WTC11 (cell line): ENCODE results near the gene SLC25A28. TPM values are rescaled to one million over a fixed set of nuclear protein-coding genes. Genes with fewer than 3 reads are reported as not detected.

Experiments used
- ATAC-seq: fragments of 200-7000 bp; cut with Tn5 transposase; 2 replicates; pipeline ENCODE4 v1.10.0; 2021; ENCODE audit warnings: mild to moderate bottlenecking, moderate library complexity
- CTCF ChIA-PET: fragments of 300-600 bp; sonication (Branson Sonifier 250); formaldehyde crosslinking; loops from one replicate; lab custom pipeline; 2021; ENCODE audit warnings: antibody characterized with exemption; lab: Charles Lee
- POLR2A ChIA-PET: fragments of 350-600 bp; sonication (Branson Sonifier 250); formaldehyde crosslinking; loops from one replicate; lab custom pipeline; 2021; ENCODE audit warnings: antibody characterized with exemption; lab: Charles Lee
- DNase-seq: peaks from one replicate; pipeline ENCODE4 v3.0.0; 2021; ENCODE audit warnings: low spot score
- H3K27ac Mint-ChIP-seq: 2 replicates; pipeline ENCODE4 v1.8.0; 2021; ENCODE audit warnings: mixed read lengths
- H3K27me3 Mint-ChIP-seq: 2 replicates; pipeline ENCODE4 v1.8.0; 2021; ENCODE audit warnings: low read depth, mild to moderate bottlenecking, moderate library complexity, mixed read lengths
- H3K36me3 Mint-ChIP-seq: 2 replicates; pipeline ENCODE4 v1.8.0; 2021; ENCODE audit warnings: mixed read lengths
- H3K4me1 Mint-ChIP-seq: 2 replicates; pipeline ENCODE4 v1.8.0; 2022; ENCODE audit warnings: mixed read lengths
- H3K4me3 Mint-ChIP-seq: 2 replicates; pipeline ENCODE4 v1.8.0; 2021; ENCODE audit warnings: mild to moderate bottlenecking, moderate library complexity, mixed read lengths
- H3K9me3 Mint-ChIP-seq: 2 replicates; pipeline ENCODE4 v1.8.0; 2021; ENCODE audit warnings: mixed read lengths
- AFF4 ChIP-seq: sonication (generic); formaldehyde crosslinking; IDR thresholded peaks from 2 replicates; pipeline ENCODE4 v1.8.1; 2023; ENCODE audit warnings: mild to moderate bottlenecking, missing genetic modification reagents, borderline replicate concordance
- ARID4B ChIP-seq: sonication (generic); formaldehyde crosslinking; IDR thresholded peaks from 2 replicates; pipeline ENCODE4 v1.8.0; 2023; ENCODE audit warnings: missing genetic modification reagents, mild to moderate bottlenecking, borderline replicate concordance
- ATF2 ChIP-seq: sonication (generic); formaldehyde crosslinking; IDR thresholded peaks from 2 replicates; pipeline ENCODE4 v1.8.1; 2022; ENCODE audit warnings: low read depth, missing genetic modification reagents, borderline replicate concordance
- CBFB ChIP-seq: sonication (generic); formaldehyde crosslinking; IDR thresholded peaks from 2 replicates; pipeline ENCODE4 v1.8.1; 2022; ENCODE audit warnings: mild to moderate bottlenecking, low read depth, missing genetic modification reagents
- CDX4 ChIP-seq: fragments of 250-450 bp; sonication (Bioruptor Pico); IDR thresholded peaks from 2 replicates; pipeline ENCODE4 v1.9.0; 2021; ENCODE audit warnings: moderate library complexity, mild to moderate bottlenecking, inconsistent platforms, borderline replicate concordance
- CTCF ChIP-seq: fragments of 200-600 bp; IDR thresholded peaks from 2 replicates; pipeline ENCODE4 v1.8.0; 2022; ENCODE audit warnings: antibody characterized with exemption
- ELF4 ChIP-seq: sonication (generic); formaldehyde crosslinking; IDR thresholded peaks from 2 replicates; pipeline ENCODE4 v1.8.1; 2022; ENCODE audit warnings: low read depth, mild to moderate bottlenecking, moderate library complexity, missing genetic modification reagents
- ERG ChIP-seq: fragments of 250-450 bp; sonication (Bioruptor Pico); IDR thresholded peaks from 2 replicates; pipeline ENCODE4 v1.8.0; 2021; ENCODE audit warnings: mild to moderate bottlenecking
- ETV6 ChIP-seq: sonication (generic); formaldehyde crosslinking; IDR thresholded peaks from 2 replicates; pipeline ENCODE4 v1.8.1; 2022; ENCODE audit warnings: mild to moderate bottlenecking, missing genetic modification reagents
- GTF2I ChIP-seq: fragments of 250-450 bp; sonication (Bioruptor Pico); conservative IDR thresholded peaks from 2 replicates; pipeline ENCODE4 v1.4.0; 2021; ENCODE audit warnings: mild to moderate bottlenecking
- IRF2 ChIP-seq: sonication (generic); formaldehyde crosslinking; IDR thresholded peaks from 2 replicates; pipeline ENCODE4 v1.8.0; 2022; ENCODE audit warnings: low read depth, missing genetic modification reagents, borderline replicate concordance
- MYBL2 ChIP-seq: sonication (generic); formaldehyde crosslinking; IDR thresholded peaks from 2 replicates; pipeline ENCODE4 v1.8.1; 2023; ENCODE audit warnings: mild to moderate bottlenecking, moderate library complexity, missing genetic modification reagents
- SMAD3 ChIP-seq: sonication (generic); formaldehyde crosslinking; IDR thresholded peaks from 2 replicates; pipeline ENCODE4 v1.8.0; 2022; ENCODE audit warnings: missing genetic modification reagents, mild to moderate bottlenecking, borderline replicate concordance
- TEAD4 ChIP-seq: sonication (generic); formaldehyde crosslinking; IDR thresholded peaks from 2 replicates; pipeline ENCODE4 v1.8.0; 2022; ENCODE audit warnings: mild to moderate bottlenecking, missing genetic modification reagents
- TP53 ChIP-seq: sonication (generic); formaldehyde crosslinking; IDR thresholded peaks from 2 replicates; pipeline ENCODE4 v1.8.1; 2023; ENCODE audit warnings: mild to moderate bottlenecking, missing genetic modification reagents
- USF1 ChIP-seq: sonication (generic); formaldehyde crosslinking; IDR thresholded peaks from 2 replicates; pipeline ENCODE4 v1.8.0; 2022; ENCODE audit warnings: mild to moderate bottlenecking, missing genetic modification reagents
- ZNF396 ChIP-seq: fragments of 250-450 bp; sonication (Bioruptor Pico); IDR thresholded peaks from 2 replicates; pipeline ENCODE4 v1.8.0; 2021; ENCODE audit warnings: mild to moderate bottlenecking, moderate library complexity, borderline replicate concordance
- total RNA-seq: library from RNA; stranded (reverse); gene quantifications from 3 replicates; pipeline ENCODE4 v1.2.3, GENCODE V29; 2021

SLC25A28 gene
- total RNA-seq, 1 experiment from 2014 or later: 18.2 TPM

- Mint-ChIP-seq H3K27ac (no peak overlapping the region), H3K4me3 (no peak overlapping the region), H3K9me3 (peaks cover 22% of the 10 kb centered on the region), H3K4me1 (no peaks in the 10 kb centered on the region), H3K27me3 (peaks cover 53% of the 10 kb centered on the region), H3K36me3 (no peaks in the 10 kb centered on the region)
- ChIA-PET POLR2A (no interaction called here), CTCF (interaction anchor here (0.7 kb wide), 1 partner anchor 36 kb away, joined by 3 read pairs; no protein-coding TSS in a partner anchor)
- no peak for ATAC-seq
- no peak for DNase-seq
- TF ChIP-seq CTCF (no peak), TEAD4 (CRISPR knock-in tag) (no peak), ATF2 (CRISPR knock-in tag) (no peak), CDX4 (CRISPR knock-in tag) (no peak), ERG (no peak), SMAD3 (CRISPR knock-in tag) (no peak), AFF4 (CRISPR knock-in tag) (no peak), IRF2 (CRISPR knock-in tag) (no peak), ARID4B (CRISPR knock-in tag) (no peak), TP53 (CRISPR knock-in tag) (no peak), ELF4 (no peak), MYBL2 (CRISPR knock-in tag) (no peak), ETV6 (CRISPR knock-in tag) (no peak), GTF2I (no peak), CBFB (CRISPR knock-in tag) (no peak), ZNF396 (CRISPR knock-in tag) (no peak), USF1 (no peak)
These were observed 28.5 kb upstream of the SLC25A28 start for GRCh38 chr10:99648717-99649116.
